HUES64 (cell line): ENCODE data around the gene CCDC47.
"Not testable (repeated sequence)": the region's sequence is repeated elsewhere in the genome, so short reads cannot be mapped to it uniquely, and the experiment has no call there.

Experiments used
- H3K27ac ChIP-seq: 2 replicates; pipeline ENCODE4 v1.7.0; 2013; ENCODE audit warnings: low read depth, low read length, inconsistent platforms
- H3K27me3 ChIP-seq: 2 replicates; pipeline ENCODE4 v1.6.1; 2013; ENCODE audit warnings: mild to moderate bottlenecking, low read length; ENCODE audit not compliant: insufficient read depth
- H3K36me3 ChIP-seq: 2 replicates; pipeline ENCODE4 v1.6.1; 2013; ENCODE audit warnings: mild to moderate bottlenecking, low read length; ENCODE audit not compliant: insufficient read depth
- H3K4me1 ChIP-seq: 2 replicates; pipeline ENCODE4 v1.6.1; 2013; ENCODE audit warnings: mild to moderate bottlenecking, low read length, moderate library complexity; ENCODE audit not compliant: insufficient read depth
- H3K4me3 ChIP-seq: 2 replicates; pipeline ENCODE4 v1.5.1; 2013; ENCODE audit warnings: mild to moderate bottlenecking, low read length, moderate library complexity
- H3K9ac ChIP-seq: 2 replicates; pipeline ENCODE4 v1.6.1; 2013; ENCODE audit warnings: mild to moderate bottlenecking, low read depth, low read length
- H3K9me3 ChIP-seq: 2 replicates; pipeline ENCODE4 v1.6.1; 2013; ENCODE audit warnings: low read depth, low read length; ENCODE audit not compliant: insufficient read depth
- WGBS: fragments of 150-250, 120-280 bp; methylation state at CpG from one replicate; pipeline ENCODE4 v1.1.7; 2013; ENCODE audit warnings: missing lambda C conversion rate; 5-methylcytosine and 5-hydroxymethylcytosine counted together

Gene CCDC47

DNA sequence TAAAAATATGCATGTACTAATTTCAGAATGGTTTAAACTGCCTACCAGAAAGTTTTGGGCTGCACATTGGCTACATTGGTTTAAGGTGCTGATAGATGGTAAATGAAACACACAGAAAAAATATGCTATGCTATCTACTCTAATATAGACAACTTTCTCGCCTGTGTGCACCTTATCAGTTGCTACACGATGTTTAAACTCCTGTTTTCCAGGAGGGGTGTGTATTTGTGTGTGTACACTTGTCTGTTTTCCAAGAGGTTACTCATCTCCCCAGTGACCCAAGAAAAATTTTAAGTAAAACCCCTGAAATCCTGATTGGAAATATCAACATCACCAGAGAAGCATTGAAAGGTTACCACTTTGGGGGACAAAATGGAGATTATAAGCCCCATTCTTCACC is 32.2 kb upstream of the CCDC47 start:
- Histone ChIP-seq H3K4me3 (no peak overlapping the region), H3K36me3 (peaks cover 97% of the 10 kb centered on the region)
- 100% methylated on average over 2 of the region's 2 CpGs for WGBS

DNA sequence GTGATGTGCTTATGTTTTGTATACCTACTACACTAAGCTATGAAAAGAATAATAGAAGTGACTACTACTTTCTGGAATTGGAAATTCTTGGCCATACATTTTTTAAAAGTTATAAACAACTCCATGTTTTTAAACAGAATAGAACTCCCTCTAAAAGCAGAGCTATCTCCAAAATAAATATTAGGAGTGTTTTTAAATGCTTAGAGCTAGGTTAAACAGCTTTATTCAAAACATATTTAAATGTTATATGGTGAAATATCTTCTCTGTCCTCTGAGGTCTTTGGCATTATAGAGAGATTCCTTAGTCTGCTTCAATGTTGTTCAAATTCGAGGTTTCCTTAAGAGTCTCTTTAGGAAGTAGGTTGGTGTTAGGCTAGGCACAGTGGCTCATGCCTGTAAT is 30.9 kb upstream of the CCDC47 start:
- Histone ChIP-seq H3K9me3 (no peaks in the 10 kb centered on the region), H3K27me3 (no peaks in the 10 kb centered on the region), H3K4me3 (no peak overlapping the region), H3K36me3 (peaks cover 97% of the 10 kb centered on the region), H3K4me1 (no peaks in the 10 kb centered on the region), H3K27ac (no peak overlapping the region), H3K9ac (no peak overlapping the region)
- WGBS: 94% methylated on average over 1 of the region's 1 CpG

More for the DNA sequence above, 32.2 kb upstream of the CCDC47 start:
- Histone ChIP-seq H3K9me3 (no peaks in the 10 kb centered on the region), H3K4me1 (no peaks in the 10 kb centered on the region), H3K27ac (no peak overlapping the region), H3K27me3 (no peaks in the 10 kb centered on the region), H3K9ac (no peak overlapping the region)

DNA sequence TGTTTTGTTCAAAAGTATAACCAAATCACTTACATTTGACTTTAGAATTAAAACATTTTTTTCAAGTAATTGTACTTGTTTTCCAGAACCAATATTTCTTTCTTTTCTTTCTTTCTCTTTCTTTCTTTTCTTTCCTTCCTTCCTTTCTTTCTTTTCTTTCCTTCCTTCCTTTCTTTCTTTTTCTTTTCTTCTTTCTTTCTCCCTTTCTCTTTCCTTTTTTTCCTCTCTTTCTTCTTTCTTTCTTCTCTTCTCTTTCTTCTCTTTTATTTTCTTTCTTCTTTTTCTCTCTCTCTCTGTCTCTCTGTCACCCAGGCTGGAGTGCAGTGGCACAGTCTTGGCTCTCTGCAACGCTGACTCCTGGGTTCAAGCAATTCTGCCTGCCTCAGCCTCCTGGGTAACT is 27.4 kb upstream of the CCDC47 start:
- 96% methylated on average over 1 of the region's 1 CpG for WGBS
- peaks cover 97% of the 10 kb centered on the region for H3K36me3 ChIP-seq

GRCh38 chr17:63798572-63799106 is 25.2 kb upstream of the CCDC47 start:
- Histone ChIP-seq H3K36me3 (peaks cover 98% of the 10 kb centered on the region), H3K27ac (no peak overlapping the region), H3K9me3 (no peaks in the 10 kb centered on the region), H3K4me1 (no peaks in the 10 kb centered on the region), H3K4me3 (no peak overlapping the region), H3K9ac (no peak overlapping the region), H3K27me3 (no peaks in the 10 kb centered on the region)
- WGBS: 91% methylated on average over 3 of the region's 3 CpGs

More for the DNA sequence above, 27.4 kb upstream of the CCDC47 start:
- no peak overlapping the region for H3K27ac ChIP-seq
- H3K9me3 ChIP-seq: no peaks in the 10 kb centered on the region
- no peaks in the 10 kb centered on the region for H3K27me3 ChIP-seq
- H3K9ac ChIP-seq: no peak overlapping the region
- H3K4me1 ChIP-seq: no peaks in the 10 kb centered on the region
- no peak overlapping the region for H3K4me3 ChIP-seq

DNA sequence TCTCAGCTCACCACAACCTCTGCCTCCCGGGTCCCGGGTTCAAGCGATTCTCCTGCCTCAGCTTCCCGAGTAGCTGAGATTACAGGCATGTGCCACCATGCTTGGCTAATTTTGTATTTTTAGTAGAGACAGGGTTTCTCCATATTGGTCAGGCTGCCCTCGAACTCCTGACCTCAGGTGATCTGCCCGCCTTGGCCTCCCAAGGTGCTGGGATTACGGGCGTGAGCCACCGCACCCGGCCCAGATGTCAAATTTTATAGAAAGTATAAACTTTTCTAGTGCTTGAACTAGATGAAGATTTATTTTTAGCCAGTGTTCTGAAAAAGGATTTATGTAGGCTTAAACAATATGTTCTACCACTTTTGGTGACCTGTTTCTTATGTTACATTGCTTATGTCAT is 23.0 kb upstream of the CCDC47 start:
- 95% methylated on average over 10 of the region's 10 CpGs for WGBS

GRCh38 chr17:63792055-63792729 is 18.8 kb upstream of the CCDC47 start:
- Histone ChIP-seq H3K36me3 (peaks cover 100% of the 10 kb centered on the region), H3K4me1 (no peaks in the 10 kb centered on the region), H3K27ac (no peak overlapping the region), H3K4me3 (no peak overlapping the region), H3K9me3 (no peaks in the 10 kb centered on the region), H3K9ac (no peak overlapping the region), H3K27me3 (no peaks in the 10 kb centered on the region)
- WGBS: 100% methylated on average over 3 of the region's 3 CpGs

More for the DNA sequence above, 23.0 kb upstream of the CCDC47 start:
- H3K27ac ChIP-seq, H3K27me3 ChIP-seq, H3K4me1 ChIP-seq, H3K9ac ChIP-seq, H3K9me3 ChIP-seq, H3K4me3 ChIP-seq: not testable (repeated sequence)
- H3K36me3 ChIP-seq: peaks cover 100% of the 10 kb centered on the region

GRCh38 chr17:63790057-63790456 is 16.7 kb upstream of the CCDC47 start:
- Histone ChIP-seq H3K9ac (no peak overlapping the region), H3K9me3 (no peaks in the 10 kb centered on the region), H3K4me3 (no peak overlapping the region), H3K27me3 (no peaks in the 10 kb centered on the region), H3K36me3 (peaks cover 99% of the 10 kb centered on the region), H3K27ac (no peak overlapping the region), H3K4me1 (no peaks in the 10 kb centered on the region)
- 94% methylated on average over 4 of the region's 6 CpGs for WGBS

- H3K4me3 ChIP-seq: no peak overlapping the region
- H3K9me3 ChIP-seq: no peaks in the 10 kb centered on the region
- H3K4me1 ChIP-seq: no peaks in the 10 kb centered on the region
- H3K27me3 ChIP-seq: no peaks in the 10 kb centered on the region
- H3K9ac ChIP-seq: no peak overlapping the region
- H3K36me3 ChIP-seq: peaks cover 96% of the 10 kb centered on the region
- no peak overlapping the region for H3K27ac ChIP-seq
- WGBS: 97% methylated on average over 12 of the region's 13 CpGs
Observed at GRCh38 chr17:63786971-63787711, 13.7 kb upstream of the CCDC47 start.

- H3K27ac ChIP-seq: no peak overlapping the region
- H3K27me3 ChIP-seq: no peaks in the 10 kb centered on the region
- H3K36me3 ChIP-seq: peaks cover 88% of the 10 kb centered on the region
- no peak overlapping the region for H3K9ac ChIP-seq
- WGBS: 100% methylated on average over 1 of the region's 1 CpG
- H3K4me3 ChIP-seq: no peak overlapping the region
- no peaks in the 10 kb centered on the region for H3K4me1 ChIP-seq
- H3K9me3 ChIP-seq: no peaks in the 10 kb centered on the region
Observed at GRCh38 chr17:63786117-63786516, 12.7 kb upstream of the CCDC47 start.

GRCh38 chr17:63785556-63785955 is 12.2 kb upstream of the CCDC47 start:
- Histone ChIP-seq H3K4me1 (no peaks in the 10 kb centered on the region), H3K9ac (no peak overlapping the region), H3K36me3 (peaks cover 88% of the 10 kb centered on the region), H3K4me3 (no peak overlapping the region), H3K27me3 (no peaks in the 10 kb centered on the region), H3K9me3 (no peaks in the 10 kb centered on the region), H3K27ac (no peak overlapping the region)
- 100% methylated on average over 1 of the region's 1 CpG for WGBS

DNA sequence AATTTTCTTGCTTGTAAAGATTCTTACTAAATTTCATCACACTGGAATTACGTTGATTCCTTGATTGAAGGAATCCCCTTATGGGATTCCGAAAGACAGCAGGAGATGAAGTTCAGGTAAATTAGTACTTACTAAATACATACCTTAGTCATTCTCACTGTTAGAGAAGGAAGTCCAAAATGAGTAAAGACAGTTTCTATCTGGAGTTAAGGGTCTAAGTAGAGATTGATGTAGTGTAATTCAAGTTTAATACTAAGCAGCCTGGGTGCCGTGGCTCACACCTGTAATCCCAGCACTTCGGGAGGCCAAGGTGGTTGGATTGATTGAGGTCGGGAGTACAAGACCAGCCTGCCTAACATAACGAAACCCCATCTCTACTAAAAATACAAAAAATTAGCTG is 10.1 kb upstream of the CCDC47 start:
- no peak overlapping the region for H3K27ac ChIP-seq
- no peak overlapping the region for H3K4me3 ChIP-seq
- H3K36me3 ChIP-seq: peaks cover 85% of the 10 kb centered on the region
- WGBS: 90% methylated on average over 4 of the region's 6 CpGs
- H3K9me3 ChIP-seq: no peaks in the 10 kb centered on the region
- H3K9ac ChIP-seq: no peak overlapping the region
- H3K27me3 ChIP-seq: no peaks in the 10 kb centered on the region
- no peaks in the 10 kb centered on the region for H3K4me1 ChIP-seq
